DLD1 (cell line): ENCODE measurements around the gene CCM2.
"Not testable (repeated sequence)": the region's sequence is repeated elsewhere in the genome, so short reads cannot be mapped to it uniquely, and the experiment has no call there.

Source experiments
- in situ Hi-C: cut with HindIII; loops from 2 replicates; pipeline ENCODE4 v1.10.0; 2017; ENCODE audit warnings: low sequenced_read_pairs

The CCM2 gene

GRCh38 chr7:44999245-45000092 lies 532 bp upstream of the CCM2 start:
- in situ Hi-C loops, result no loop called here

- in situ Hi-C loops, result no loop called here
Measured at GRCh38 chr7:45001138-45001694, 1.2 kb downstream of the CCM2 start.

DNA sequence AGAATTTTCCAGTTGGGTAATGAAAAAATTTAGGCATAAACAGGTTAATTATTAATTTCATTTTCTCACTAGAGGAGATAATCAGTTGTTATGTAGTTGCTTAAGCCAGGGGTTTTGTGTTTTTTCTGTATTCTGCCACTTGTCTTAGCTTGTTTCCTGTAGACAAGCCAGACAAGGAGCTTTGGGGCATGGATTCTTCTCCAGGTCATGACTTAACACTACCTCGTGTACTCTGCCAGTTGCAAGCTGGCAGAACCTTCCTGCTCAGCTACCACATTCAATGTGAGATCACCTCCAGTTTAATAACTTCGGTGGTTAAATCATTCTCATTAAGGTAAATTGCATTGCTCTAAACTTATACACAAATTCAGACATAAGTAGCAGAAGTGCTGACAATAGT lies 1.8 kb downstream of the CCM2 start:
- in situ Hi-C loops, result no loop called here

DNA sequence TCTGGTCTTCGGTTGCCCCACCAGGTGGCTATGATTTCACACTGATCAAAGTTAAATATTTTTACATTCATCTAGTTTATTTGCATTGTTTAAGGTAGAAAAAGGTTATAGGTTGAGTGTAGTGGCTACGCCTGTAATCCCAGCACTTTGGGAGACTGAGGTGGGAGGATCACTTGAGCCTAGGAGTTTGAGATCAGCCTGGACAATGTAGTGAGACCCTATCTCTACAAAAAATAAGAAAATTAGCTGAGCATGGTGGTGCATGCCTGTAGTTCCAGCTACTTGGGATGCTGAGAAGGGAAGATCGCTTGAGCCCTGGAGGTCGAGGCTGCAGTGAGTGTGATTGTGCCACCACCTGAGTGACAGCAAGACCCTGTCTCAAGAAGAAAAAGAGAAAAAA lies 3.8 kb downstream of the CCM2 start:
- in situ Hi-C loops, result no loop called here

DNA sequence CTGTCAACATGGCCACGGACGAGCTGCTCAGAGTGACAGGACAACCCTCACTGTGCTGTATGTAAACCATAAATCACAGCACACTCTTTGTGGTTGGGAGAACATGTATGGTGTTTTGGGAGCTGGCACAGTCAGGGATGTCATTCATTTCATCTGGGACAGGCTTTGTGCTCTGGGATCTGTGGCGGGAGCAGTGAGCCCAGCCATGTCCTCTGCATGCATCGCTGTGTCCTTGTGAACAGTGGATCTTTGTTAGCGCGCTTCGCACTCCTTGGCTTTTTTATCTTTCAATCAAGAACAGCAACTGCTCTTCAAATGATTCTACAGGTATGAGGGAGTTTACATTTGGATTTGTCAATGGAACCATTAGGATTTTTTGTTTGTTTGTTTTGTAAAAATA lies 7.1 kb downstream of the CCM2 start:
- in situ Hi-C loops, result no loop called here

- in situ Hi-C loops, result no loop called here
Measured at GRCh38 chr7:45007571-45008328, 7.7 kb downstream of the CCM2 start.

GRCh38 chr7:45013465-45013967 lies 13.5 kb downstream of the CCM2 start:
- in situ Hi-C loops, result no loop called here

DNA sequence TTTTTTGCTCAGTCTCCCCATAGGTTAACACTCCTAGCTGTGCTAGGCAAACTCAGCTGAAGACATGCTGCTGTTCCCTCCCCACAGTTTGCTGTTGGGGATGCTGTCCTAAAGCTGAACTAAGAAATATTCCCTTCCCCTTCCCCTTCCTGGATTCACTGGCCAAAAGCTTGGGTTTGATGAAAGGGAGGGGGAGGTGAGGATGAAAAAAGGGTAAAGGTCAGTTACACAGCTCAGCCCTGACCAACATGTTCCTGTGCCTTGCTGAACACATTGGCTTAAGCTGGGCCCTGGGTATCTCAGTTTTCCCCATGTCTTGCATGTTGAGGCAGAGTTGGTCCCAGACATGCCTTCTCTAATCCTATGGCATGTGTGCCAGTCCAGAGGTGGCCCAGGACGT lies 15.3 kb downstream of the CCM2 start:
- in situ Hi-C loops, result no loop called here

DNA sequence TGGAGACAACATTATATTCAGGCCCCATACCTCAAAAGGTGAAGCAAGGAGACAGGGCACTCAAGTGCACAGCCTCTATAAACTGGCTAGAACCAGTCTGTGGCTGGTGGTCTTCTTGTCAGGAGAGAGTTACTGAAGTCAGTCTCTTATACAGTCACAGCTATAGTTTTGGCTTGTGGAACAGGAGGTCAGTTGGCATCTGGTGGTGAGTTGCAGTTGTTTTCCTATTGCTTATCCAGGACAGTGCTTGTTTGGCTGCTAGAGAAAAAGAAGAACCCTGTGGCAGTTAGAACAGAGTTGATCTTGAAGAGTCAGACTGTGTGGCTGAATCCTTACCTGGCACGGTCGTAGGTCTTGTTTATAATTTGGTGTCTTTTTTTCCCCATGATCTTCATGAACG lies 17.3 kb downstream of the CCM2 start:
- in situ Hi-C loops, result no loop called here

DNA sequence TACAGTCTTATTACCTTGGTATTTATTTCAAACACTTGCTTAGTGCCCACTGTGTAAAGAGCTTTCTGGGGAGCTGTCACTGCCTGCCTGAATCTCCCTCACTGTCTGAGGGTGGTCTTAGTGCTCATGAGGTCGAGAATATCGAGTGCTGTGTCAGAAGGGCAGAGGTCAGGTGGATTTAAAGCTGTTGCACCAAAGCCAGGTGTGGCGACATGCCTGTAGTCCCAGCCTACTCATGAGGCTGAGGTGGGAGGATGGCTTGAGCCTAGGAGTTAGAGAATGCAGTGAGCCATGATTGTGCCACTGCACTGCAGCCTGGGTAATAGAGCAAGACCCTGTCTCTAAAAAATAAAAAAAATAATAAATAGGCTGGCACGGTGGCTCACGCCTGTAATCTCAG lies 20.9 kb downstream of the CCM2 start:
- in situ Hi-C loops, result no loop called here

DNA sequence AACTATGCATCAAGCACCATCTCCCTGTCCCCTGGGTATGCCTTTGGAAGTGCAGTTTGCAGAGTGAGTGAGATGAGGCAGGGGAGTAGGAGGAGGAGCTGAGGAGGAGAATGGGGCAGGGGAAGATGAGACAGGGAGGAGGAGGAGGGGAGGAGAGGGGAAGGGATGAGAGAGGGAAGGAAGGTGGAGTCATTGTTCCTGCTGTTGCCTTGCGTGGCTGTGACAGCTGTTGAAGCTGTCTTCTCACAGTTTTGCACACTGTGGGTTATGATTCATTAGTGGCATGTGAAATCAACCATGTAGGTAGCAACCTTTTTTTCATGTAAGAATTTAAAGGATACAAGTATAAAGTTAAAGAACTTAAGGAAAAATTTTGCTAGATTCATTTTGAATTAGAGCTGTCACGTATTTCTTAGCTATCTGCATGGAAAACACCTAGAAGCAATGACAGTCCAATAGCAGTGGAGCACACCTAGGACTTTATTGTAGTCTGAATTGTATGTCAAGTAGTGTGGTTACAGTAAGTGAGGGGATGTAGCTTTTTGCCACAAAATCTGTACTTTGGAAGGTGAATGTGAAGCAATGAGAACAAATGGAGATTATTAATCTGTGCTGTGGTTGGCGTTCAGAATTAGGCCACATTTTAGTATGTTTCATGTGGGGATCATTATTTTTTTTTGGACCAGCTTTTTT lies 21.7 kb downstream of the CCM2 start:
- in situ Hi-C loops, result no loop called here

DNA sequence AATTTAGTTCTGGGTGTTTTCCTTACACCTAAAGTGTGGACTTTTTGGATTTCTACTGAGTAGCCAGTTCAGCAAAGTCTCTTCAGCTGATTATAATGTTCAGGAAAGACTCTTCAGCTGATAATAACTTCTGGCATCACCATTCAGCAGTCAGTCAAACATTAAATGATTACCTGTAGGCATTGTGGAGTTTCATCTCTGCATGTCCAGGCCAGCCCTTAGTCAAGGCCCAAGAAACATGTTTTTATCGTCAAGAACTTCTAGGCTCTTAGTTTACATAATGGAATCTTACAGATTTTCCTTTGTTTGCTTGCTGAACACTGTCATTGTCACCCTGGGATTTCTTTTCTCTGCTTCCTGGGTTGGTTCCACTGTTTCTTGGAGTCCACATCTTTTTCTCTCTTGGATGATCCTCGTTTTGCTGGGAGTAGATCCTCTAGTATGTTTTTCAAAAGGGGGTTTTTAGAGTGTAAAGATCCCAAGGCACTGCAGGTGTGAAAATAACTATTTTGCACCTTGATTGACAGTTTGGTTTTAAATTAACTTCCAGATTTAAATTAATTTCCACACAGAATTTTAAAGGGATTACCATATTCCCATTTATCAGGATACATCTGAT lies 24.2 kb downstream of the CCM2 start:
- in situ Hi-C loops, result no loop called here

GRCh38 chr7:45025473-45025872 lies 25.5 kb downstream of the CCM2 start:
- in situ Hi-C loops, result not testable (repeated sequence)

- in situ Hi-C loops, result no loop called here
Measured at GRCh38 chr7:45026013-45026412, 26.0 kb downstream of the CCM2 start.

GRCh38 chr7:45026984-45027773 lies 27.2 kb downstream of the CCM2 start:
- in situ Hi-C loops, result no loop called here

GRCh38 chr7:45027774-45028114 lies 27.7 kb downstream of the CCM2 start:
- in situ Hi-C loops, result no loop called here

- in situ Hi-C loops, result no loop called here
Measured at GRCh38 chr7:45028138-45028919, 28.3 kb downstream of the CCM2 start.

- in situ Hi-C loops, result no loop called here
Measured at GRCh38 chr7:45028920-45029344, 28.9 kb downstream of the CCM2 start.

DNA sequence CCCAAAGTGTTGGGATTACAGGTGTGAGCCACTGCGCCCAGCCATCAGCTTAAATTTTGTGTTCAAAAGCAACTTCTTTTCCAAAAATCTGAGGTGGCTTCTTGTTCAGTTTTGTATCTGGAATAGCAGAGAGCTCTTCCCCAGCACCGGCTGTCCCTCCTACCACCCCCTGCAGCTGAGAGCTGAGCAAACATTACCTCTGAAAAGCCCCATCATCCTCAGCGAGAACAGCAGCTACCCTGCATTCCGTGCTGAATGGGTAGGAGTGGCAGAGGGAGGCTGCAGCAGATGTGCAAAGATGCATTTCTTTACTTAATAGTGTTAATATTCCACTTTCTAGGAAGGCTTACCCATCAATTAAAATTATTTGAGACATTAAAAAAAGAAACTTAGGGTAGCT lies 31.8 kb downstream of the CCM2 start:
- in situ Hi-C loops, result no loop called here
